HG03280 (cell line): Measurements from ENCODE around the gene FIBCD1.

Source experiments
- ATAC-seq: cut with Tn5 transposase; IDR thresholded peaks from one replicate; pipeline ENCODE4 v1.9.1; 2021; ENCODE audit warnings: mild to moderate bottlenecking, moderate library complexity; ENCODE audit not compliant: unreplicated experiment

Gene FIBCD1

DNA sequence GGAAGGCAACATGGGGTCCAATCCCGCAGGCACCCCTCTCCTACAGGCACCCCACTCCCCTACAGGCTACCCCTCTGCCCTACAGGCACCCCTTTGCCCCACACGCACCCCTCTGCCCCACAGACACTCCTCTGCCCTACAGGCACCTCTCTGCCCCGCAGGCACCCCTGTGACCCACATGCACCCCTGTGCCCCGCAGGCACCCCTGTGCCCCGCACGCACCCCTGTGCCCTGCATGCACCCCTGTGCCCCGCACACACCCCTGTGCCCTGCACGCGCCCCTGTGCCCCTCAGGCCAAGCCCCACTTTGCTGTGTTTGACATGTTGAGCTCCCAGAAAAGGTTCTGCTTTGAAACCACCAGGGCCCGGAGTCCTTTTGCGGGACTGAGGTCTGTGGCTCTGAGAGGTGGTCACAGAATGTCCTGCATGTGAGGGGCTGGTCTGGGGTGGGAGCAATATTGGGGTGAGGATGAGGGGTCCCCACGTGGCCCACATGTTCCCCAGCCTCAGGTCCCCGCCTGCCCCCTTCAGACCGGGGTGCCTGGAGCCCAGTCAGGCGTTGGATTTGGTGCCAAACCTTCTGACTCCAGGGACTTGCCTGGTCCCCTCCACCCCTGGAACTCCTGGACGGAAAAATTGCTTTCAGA is 41.8 kb downstream of the FIBCD1 start:
- ATAC-seq, result no peak

DNA sequence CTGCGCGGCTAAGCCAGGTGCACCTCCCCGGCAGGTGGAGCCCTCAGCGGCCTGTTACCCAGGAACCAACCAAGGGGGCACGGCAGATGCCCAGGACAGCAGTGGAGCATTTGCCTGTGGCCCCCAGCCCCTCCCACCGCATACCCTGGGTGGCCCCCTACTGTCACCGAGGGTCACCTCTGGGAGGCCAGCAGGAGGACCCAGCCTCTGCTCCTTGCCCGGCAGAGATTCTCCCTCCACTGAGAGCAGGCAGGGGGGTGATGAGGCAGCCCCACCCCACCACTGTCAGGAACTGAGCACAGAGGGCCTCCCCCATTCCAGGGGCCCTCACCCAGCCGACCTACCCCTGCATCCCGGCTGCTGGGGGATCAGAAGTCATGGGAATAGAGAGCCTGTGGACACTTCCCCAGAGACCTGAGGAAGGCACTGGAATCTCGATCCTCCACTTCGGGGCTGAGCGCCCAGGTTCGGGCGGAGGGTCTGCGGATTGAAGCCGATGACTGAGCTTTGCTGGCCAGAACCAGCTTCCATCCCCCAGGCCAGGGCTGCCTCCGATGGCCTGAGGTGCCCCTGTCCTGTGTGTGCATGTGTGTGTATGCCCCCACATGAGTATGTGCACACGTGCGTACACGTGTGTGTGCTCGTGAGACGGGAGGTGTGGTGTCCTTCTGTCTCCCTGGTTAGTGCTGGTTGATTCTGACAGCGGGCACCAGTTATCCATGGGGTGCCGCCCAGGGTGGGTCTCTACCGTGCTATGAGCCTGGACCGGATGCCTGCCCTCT is 42.6 kb downstream of the FIBCD1 start, which contains the start of gene QRFP:
Gene QRFP (minus strand): TSS at position 580 of the 782 bp plus-strand sequence. CDS start 2,974 bp downstream, outside the sequence.
- ATAC-seq, result no peak

DNA sequence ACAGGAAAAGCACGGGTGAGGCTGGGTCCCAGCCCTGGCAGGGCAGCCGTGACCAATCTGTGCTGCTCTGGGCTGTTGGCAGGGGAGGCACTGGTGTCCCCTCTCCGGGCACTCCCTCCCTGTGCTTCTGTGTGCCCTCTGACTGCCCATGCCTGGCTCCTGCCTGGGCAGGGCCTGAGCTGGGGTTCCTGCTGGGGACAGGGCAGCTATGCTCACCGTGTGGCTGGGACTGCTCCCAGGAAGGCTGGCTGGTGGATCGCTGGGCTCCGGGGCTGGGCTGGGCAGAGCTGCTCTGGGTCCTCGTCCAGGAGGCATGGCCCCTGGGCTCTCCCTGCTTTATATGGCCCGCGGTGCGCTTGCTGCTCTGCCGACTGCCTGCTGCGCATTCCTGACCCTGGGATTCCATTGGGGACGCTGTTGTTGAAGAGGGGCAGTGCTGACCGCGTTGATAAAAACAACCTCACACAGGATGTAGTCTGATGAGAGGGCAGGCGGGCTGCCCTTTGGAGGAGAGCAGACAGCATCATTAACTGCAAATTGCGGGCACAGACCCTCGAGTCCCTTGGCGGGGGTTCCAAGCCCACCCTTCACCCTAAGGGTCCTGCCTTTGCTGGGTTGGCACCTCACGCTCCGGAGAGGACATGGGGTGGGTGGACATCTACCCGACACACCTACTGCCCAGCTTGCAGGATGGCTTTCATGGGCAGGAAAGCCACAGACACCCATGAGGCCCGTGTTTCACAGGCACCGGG is 43.4 kb downstream of the FIBCD1 start:
- ATAC-seq, result no peak

DNA sequence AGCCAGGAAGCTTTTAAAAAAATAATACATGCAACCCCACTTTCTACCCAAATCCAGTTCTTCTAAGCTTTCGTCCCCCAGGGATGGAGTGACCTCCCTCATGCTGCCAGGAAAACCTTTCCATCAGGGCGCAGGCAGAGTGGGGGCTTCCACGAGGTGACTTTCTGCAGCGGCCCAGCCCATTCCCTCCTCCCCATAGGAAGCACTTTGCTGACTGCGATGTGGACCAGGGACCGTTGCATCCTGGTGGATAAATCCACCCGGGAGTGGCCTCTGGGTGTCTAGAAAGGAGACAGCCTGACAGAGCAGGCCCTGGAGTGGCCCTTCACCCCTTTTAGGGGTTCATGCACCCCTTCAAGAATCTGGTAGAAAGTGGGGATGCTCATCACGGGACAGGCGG is 44.0 kb downstream of the FIBCD1 start:
- no peak for ATAC-seq

DNA sequence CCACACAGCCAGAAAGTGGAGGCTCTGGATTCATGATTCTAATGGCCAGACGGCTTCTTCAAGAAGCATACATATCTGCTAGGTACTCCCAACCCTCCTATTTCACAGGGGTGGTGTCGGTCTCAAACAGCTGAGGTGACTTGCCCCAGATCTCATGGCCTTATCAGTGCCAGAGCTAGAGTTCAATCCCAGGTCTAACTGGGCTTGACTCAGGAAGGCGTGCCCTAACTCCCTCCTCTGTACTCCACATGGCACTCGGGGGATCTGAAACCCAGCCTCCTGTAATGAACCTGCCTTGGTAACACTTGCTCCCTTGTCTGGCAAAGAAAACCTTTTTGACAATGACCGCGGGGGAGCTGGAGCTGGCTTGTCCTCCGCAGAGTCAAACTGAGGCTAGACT is 44.5 kb downstream of the FIBCD1 start:
- no peak for ATAC-seq

DNA sequence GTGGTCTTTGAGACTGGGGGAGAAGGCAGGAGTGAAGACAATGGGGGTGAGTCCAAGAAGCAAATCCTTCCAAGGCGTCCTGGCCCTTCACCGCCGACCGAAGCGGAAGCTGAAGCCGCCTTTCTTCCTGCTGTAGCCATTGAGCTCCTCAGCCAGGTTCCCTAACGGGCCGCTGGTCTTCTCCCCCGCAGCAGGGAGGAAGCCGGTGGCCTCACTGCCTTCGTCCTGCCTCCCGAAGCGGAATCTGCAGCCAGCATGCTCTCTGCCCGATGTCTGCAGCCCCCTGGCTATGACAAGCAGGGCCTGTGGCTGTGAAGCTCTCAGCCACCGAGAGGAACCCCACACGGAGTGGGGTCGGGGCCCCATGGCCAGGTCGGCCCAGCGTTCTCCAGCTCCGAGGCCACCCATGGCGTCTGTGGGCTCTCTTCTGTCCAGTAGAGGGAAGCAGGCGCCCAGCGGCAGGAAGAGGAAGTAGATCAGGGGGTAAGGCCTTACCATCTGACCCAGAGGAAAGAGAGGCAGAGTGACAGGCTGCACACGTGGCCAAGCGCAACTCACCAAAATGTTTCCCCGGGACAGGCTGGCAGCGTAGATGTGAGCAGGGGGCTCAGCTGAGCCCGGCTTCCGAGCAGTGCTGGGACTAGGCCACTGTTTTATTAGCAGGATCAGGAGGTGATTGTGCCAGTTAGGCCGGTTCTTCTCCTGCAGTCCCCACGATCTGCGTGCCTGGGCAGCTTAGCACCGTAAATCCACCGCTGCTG is 45.5 kb downstream of the FIBCD1 start:
- no peak for ATAC-seq

DNA sequence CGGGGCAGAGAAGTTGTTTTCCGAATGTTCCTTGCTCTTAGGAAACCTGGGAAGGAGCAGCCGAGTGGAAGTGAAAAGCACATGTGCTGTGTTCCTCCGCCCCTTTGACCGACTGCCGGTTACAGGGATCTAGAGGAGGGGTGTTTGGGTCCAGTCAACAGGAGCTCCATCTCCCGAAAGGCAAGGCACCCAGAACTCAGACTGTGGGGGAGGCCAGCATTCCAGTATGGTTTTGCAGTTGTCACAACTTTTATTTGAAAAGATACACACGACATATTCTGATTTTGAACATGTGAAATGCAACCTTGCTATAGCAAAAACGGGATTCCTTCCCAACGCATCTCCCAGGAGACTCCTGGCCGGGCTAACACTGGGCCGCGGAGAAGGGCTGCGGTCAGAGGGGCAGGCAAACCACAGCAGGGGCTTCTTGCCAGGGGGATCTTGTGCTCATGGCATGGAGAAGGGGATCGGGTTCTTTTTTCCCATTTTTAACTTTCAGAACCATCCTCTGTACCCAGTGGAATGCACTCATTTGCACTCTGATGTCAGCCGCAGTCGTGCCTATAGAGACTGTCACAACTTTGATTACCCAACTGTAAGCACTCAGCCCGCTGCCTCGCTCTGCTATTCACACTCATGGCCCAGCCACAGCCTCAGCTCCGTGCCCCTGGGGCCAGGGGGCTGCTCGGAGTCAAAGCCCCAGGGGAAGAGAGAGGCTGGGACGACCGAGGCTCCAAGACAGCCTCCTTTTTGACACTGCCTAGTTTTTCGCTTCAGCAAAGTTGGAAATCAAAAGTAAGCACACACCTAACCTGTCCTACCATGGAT is 46.4 kb downstream of the FIBCD1 start:
- no peak for ATAC-seq

DNA sequence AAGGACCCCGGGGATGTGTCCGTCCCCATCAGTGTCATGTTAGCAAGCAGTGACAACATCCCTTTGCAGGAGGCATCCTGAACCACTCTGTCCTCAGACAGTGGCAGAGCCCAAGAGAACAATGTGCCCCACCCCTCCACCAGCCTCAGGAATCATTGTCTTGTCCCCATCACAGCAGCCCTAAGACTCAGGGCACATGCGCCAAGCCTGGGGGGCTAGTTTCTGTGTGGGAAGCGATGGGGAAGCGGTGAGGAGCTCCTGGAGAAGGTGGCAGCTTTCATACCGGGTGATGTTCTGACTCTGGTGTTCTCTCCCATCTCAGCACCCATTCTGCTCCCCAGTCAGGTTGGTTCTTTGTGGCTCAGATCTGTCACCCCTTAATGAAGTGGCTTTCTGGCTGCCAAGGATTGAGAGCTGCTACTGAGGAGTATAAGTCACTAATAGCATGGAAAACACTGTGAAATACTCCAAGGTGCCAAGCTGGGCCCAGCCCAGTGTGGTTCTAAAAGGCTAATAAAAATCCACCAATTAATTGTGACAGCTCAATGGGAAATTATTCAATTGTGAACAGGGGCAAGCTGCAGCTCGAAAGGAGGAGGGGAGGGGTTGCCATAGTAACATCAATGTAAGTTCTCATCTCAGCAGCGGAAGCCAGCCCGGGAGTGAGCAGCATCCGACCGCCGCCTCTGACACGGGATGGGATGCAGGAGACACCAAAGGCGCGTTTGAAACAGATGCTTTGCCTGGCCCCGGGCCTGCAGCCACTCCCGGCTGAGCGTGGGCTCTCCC is 47.2 kb downstream of the FIBCD1 start:
- no peak for ATAC-seq

DNA sequence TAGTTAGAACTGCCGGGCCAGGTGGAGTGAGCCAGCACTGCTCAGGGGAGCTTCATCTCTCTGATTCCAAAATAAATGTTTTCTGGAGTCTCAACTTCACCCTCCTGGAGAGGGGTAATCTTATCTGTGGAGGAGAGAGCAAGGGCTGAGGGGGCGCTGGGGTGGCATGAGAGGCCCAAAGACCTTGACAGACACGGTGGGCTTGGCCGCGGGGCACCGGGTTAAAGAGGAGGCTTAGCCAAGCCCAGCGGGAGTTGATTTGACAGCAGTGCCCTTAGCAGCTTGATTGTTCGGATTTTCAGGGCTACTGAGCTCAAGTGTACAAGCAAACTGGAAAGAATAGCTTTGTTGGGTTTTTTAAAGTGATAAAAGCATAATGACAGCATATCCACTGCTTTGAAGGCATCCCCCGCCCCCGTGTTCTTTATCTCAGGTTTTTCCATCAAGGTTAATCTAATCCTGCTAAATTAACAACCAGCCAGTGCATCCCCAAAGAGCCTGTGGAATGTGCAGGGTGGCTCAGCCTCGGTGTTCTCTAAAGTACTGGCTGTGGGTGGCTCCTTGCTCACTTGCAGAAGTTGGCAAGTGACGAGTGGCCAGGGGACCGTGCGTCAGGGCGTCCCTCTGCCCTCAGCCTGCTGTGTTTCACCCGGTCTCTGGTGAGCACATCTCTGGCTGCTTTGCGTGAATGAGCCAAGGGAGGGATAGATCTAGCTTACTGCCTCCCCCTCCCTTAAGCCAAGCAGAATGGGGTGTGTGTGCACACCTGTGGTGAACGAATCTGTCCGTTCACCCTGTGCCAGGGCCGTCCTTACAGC is 48.0 kb downstream of the FIBCD1 start:
- ATAC-seq, result no peak

DNA sequence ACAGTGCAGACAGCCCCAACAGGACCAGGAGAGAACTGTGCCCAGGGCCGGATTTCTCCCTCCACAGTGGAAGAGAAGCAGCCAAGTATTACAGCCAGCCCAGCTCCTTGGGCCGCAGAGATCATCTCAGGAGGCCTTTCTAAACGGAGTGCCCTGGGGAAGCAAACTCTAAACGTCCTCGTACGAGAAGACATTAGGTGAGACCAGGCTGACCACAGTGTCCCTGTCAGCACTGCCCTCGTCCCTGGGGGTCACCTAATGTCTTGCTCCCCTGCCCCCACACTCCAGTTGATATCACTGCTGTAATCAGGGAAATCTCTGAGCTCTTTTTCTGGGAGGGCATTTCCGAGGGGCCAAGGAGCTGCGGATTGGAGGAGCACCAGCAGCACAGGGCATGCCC is 48.9 kb downstream of the FIBCD1 start:
- no peak for ATAC-seq

DNA sequence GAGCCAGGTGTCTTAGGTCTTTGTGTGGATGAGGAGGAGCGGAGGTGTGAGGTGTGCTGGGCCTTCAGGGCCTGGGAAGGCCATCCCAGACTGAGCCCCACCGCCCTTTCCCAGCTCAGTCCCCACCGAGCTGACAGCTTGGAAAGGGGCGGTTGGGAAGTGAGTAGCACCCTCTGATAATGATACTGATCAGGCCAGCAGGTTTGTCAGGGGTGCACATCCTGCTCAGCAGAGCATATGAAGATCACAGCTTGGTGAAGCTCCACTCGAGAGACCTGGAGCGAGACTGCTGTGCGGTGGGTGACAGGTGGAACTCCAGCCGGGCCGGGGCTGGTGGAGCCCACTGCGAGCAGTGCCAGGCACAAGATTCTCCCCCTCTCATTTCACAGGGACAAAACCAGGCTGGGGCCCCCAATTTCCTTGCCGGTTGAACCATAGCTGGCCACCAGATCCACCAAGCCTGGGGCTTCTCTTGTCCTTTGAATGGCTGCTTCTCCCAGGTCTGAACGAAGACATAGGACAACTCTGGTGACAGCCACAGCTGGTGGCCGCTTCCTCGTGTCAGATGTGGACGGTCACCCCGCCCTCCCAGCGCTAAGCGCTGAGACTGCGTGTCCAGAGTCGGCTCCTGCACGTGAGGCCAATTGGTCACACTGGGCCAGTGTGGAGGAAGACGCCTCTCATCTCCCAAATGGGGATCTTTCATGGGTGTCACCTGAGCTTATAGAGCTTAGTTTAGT is 50.7 kb downstream of the FIBCD1 start:
- no peak for ATAC-seq

DNA sequence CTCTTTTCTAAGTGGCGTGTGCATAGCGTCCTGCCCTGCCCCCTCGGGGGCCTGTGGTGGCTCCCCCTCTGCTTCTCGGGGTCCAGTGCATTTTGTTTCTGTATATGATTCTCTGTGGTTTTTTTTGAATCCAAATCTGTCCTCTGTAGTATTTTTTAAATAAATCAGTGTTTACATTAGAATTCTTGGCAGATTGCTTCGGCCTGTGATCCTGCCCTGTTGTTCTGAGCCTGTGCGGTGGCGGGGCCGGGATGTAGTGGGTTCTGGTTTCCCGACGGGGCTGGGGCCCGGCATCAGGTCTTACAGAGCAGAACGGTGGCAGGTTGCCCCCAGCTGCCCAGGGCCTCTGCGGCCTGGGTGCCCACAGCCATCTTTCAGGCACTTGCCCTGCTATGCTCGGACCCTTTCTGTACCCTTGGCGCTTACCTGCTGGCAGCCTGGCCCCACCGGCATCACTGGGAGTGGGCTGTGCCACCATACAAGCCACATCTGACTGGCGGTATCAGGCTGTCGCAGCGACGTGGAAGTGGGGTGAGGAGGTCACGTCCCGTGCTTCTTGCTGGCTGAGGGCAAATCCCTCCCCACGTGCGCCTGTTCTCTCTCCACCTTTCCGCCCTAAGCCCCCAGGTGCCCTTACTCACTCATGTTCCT is 51.4 kb downstream of the FIBCD1 start:
- no peak for ATAC-seq

DNA sequence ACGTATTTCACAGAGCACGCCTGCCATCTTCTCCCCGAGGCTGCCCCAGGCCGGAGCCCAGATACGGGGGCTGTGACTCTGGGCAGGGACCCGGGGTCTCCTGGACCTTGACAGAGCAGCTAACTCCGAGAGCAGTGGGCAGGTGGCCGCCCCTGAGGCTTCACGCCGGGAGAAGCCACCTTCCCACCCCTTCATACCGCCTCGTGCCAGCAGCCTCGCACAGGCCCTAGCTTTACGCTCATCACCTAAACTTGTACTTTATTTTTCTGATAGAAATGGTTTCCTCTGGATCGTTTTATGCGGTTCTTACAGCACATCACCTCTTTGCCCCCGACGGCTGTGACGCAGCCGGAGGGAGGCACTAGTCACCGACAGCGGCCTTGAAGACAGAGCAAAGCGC is 52.1 kb downstream of the FIBCD1 start:
- no peak for ATAC-seq

DNA sequence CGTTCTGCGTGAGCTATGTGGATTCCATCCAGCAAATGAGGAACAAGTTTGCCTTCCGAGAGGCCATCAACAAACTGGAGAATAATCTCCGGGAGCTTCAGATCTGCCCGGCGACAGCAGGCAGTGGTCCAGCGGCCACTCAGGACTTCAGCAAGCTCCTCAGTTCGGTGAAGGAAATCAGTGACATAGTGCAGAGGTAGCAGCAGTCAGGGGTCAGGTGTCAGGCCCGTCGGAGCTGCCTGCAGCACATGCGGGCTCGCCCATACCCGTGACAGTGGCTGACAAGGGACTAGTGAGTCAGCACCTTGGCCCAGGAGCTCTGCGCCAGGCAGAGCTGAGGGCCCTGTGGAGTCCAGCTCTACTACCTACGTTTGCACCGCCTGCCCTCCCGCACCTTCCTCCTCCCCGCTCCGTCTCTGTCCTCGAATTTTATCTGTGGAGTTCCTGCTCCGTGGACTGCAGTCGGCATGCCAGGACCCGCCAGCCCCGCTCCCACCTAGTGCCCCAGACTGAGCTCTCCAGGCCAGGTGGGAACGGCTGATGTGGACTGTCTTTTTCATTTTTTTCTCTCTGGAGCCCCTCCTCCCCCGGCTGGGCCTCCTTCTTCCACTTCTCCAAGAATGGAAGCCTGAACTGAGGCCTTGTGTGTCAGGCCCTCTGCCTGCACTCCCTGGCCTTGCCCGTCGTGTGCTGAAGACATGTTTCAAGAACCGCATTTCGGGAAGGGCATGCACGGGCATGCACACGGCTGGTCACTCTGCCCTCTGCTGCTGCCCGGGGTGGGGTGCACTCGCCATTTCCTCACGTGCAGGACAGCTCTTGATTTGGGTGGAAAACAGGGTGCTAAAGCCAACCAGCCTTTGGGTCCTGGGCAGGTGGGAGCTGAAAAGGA is 53.3 kb downstream of the FIBCD1 start:
- no peak for ATAC-seq

DNA sequence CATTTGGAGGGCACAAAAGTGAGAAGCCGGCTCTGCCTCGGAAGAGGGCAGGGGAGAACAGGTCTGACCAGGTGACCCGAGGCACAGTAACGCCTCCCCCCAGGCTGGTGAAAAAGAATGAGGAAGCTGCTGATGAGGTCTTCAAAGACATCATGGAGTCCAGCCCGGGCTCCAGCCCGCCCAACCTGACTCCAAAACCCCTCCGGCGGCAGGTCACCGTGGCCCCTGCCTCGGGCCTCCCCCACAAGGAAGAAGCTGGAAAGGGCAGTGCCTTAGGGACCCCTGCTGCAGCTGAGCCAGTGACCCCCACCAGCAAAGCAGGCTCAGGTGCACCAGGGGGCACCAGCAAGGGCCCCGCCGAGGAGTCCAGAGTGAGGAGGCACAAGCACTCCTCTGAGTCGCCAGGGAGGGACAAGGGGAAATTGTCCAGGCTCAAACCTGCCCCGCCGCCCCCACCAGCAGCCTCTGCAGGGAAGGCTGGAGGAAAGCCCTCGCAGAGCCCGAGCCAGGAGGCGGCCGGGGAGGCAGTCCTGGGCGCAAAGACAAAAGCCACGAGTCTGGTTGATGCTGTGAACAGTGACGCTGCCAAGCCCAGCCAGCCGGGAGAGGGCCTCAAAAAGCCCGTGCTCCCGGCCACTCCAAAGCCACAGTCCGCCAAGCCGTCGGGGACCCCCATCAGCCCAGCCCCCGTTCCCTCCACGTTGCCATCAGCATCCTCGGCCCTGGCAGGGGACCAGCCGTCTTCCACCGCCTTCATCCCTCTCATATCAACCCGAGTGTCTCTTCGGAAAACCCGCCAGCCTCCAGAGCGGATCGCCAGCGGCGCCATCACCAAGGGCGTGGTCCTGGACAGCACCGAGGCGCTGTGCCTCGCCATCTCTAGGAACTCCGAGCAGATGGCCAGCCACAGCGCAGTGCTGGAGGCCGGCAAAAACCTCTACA is 54.2 kb downstream of the FIBCD1 start:
- ATAC-seq, result no peak
